Fibroblast of skin of back (primary cell): ENCODE results near the gene RFX3.
A peak's percentile ranks its signal among the peaks of the same experiment; 100 is the strongest.

Experiments used
- DNase-seq: peaks from one replicate; pipeline ENCODE4 v3.0.0-alpha.2; 2013

RFX3 gene

GRCh38 chr9:3268223-3268622, 257.6 kb downstream of the RFX3 start:
- DNase-seq: no peak

- no peak for DNase-seq
These were observed 262.1 kb downstream of the RFX3 start for GRCh38 chr9:3263698-3264097.

DNA sequence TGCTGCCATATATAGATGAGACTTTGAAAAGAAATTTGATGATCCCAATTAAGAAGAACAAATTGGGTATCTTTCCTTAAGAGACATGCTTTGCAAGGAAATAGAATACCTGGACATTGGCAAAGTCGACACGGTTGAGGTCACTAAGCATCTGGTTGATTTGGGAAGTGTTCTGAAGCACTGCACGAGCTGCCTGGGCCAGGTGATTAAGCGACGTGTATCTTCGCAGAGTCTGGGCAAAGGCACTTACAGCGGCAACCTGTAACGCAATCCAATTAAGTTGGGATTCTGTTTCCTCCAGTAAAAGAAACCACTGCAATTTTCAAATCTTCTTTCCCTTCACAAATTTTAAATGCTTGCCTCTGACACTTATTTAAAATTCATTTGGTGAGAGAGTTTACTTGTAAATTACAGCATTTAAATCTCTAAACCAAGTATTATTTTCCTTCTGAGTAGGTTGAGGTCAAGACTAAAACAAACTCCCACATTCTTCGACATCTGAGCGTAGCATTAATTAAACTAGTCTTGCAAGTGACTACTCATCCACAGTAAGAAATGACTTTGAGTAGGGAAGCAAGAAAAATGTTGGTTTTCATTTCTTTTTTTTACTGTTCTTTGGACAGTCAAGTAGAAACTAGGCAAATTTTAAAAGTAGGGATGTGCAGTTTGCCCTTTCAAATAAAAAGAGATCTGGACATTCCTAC, 262.8 kb downstream of the RFX3 start:
- no peak for DNase-seq

DNA sequence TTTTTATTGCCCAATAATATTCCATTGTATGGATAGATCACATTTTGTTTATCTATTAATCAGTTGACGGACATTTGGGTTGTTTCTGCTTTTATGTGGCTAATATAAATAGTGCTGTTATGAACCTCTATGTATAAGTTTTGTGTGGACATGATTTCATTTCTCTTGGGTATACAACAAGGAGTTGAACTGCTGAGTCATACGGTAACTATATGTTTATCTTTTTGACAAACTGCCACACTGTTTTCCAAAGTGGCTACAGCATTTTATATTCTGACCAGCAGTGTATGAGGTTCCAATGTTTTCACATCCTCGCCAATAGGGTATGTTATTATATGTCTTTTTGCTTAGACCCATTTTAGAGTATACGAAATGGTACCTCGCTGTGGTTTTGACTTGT, 264.3 kb downstream of the RFX3 start:
- peak; percentile 39 for DNase-seq

- no peak for DNase-seq
These were observed 269.1 kb downstream of the RFX3 start for GRCh38 chr9:3256571-3257330.

- no peak for DNase-seq
These were observed 274.5 kb downstream of the RFX3 start for GRCh38 chr9:3251309-3251708.

DNA sequence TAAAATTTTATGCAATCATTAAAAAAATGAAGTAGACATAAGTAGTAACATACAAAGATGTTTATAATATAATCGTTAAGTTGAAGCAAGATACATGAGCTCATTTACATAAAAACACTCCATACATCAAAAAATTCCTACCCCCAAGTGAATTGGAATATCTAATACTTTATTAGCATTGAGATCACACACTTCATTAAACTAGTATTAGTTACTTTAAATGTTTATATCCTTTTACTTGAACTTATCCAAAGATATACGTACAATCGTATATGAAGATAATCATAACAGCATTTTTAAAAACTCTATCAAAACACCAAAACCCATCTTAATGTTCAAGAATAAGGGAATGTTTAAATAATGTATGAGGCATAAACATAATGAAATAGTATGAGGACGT, 275.1 kb downstream of the RFX3 start:
- no peak for DNase-seq

DNA sequence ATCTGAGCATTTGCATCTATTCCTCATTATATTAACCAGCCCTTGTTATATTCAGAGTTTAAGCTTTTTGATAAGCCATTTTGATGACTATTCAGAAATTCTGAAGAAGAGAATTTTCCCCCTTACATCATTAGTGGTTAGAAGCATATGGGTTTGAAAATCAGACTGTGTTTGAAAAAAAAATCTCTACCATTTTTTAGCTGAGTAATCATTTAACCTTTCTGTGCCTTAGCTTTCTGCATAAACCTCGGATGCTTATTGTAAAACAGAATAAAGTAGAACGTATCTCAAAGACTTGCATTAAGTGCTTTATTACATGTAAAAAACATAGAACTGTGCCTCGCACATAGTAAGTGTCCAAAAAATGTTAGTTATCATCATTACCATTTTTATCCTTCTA, 278.6 kb downstream of the RFX3 start:
- DNase-seq: no peak

- DNase-seq: no peak
These were observed 279.6 kb downstream of the RFX3 start for GRCh38 chr9:3246241-3246640.

DNA sequence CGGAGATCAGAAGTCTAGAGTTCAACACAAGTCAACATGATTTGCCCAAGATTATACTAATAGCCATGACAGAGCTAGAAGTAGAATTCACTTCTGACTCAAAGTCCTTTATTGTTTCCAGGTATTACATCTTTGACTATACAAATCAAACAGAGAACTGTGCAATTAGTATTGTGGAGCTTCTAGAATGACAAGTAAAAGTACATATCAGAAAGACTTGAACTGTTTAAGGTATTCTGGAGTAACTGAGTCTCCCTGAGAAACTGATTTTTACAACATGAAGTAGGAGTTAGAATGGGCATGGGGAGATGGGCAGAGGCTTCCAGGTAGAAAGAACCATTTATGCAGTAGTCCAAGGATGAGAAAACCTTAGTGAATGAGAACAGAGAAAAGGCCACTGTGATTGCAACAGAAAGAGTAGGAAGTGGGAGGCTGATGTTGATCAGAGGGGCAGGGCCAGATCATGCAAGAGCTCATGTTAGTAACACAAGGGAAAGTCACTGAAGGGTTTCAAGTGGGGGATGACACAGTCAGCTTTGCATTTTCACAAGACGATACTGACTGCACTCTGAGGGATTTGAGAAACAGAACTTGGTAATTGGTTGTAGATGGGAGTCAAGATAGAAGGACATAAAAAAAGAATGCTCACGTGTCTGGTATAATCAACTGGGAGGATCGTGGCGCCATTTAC, 280.7 kb downstream of the RFX3 start:
- no peak for DNase-seq

DNA sequence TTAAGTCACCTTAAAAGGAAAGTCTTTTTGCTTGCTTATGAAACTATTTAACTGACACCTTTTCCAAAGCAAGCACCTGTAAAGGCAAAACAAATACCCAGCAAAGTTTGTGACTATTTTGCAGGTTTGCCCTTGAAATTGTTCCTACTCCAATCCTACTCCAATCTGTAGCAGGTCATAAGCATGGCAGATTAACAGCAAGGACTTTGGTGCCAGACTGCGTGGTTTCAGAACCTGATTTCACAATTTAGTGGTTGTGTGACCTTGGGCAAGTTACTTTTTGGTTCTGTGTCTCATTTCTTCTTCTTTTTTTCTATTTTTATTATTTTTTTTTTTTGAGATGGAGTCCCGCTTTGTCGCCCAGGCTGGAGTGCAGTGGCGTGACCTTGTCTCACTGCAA, 282.1 kb downstream of the RFX3 start:
- no peak for DNase-seq

- peak; percentile 30 for DNase-seq
These were observed 284.5 kb downstream of the RFX3 start for GRCh38 chr9:3241290-3241689.

GRCh38 chr9:3240656-3241268, 285.0 kb downstream of the RFX3 start:
- DNase-seq: peak; percentile 61

DNA sequence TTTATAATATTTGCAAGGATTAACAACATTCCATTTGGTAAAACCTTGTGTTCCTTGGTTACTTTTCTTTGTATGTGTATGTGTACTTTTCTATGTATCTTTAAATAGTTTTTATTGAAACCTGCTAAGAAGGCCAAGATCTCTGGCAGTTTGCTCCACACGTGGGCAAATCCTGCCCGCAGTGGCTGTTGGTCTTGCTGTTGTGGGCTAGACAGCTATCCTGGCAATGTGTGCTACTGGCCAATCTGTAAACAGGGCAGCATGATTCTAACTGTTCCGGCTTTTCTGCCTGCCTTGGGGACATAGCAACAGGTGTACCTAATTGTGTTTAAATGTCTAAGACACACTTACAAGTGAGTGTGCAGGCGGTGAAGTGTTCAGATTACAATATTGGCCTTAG, 286.6 kb downstream of the RFX3 start:
- DNase-seq: no peak

DNA sequence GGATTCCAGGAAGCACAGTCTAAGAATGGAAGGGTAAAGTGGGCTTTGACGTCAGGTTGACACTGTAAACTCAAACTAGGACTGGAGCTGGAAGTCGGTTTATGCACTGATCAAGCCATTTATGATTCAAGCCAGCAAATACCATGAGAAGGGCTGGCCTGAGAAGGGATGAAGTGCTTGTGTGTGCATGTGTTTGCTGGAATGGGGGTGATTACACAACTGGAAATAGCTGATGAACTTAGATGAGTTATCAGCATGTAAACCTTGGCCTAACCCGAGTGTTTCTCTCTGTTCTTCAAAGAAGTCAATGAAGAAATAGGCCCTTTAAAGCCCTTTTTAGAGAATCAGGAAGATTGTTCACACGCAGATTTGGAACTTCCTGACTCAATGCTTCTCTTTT, 287.6 kb downstream of the RFX3 start:
- no peak for DNase-seq

DNA sequence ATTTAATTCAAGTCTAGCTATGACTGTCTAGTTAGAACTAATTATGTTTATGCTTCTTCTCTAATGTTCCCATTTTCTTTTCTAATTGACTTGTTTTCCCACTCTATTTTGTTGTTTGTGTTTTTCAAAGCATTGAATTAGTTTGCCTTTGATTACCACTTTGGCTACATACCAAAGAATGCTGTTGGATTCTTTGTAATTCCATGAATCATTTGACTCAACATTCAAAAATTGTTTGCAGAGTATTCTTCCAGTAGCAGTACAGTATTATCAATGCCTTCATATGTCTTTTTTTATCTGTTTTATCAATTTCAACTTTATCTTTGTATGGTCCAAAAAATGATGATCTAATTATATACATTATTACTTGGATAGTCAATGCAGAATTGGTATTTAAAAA, 288.7 kb downstream of the RFX3 start:
- peak; percentile 12 for DNase-seq

- DNase-seq: no peak
These were observed 290.3 kb downstream of the RFX3 start for GRCh38 chr9:3235497-3235896.

- DNase-seq: peak; percentile 18
These were observed 300.9 kb downstream of the RFX3 start for GRCh38 chr9:3224931-3225330.

DNA sequence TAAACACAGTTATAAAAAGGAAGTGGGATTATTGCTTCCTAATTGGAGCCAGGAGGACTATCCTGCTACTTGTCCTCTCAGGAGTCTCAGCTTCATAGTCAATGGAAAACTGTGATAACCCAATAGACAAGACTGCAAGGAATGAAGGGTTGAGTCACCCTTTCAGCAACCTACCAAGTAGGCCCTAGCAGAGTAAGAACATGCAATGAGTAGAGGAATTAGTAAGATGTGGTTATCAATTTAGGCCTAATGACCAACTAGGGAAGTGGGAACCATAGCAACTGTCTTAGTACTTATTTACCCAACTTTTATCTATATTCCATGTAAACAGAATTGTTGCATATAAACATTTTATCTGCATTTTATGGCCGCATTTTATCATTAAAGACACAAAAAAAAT, 310.1 kb downstream of the RFX3 start:
- DNase-seq: no peak

DNA sequence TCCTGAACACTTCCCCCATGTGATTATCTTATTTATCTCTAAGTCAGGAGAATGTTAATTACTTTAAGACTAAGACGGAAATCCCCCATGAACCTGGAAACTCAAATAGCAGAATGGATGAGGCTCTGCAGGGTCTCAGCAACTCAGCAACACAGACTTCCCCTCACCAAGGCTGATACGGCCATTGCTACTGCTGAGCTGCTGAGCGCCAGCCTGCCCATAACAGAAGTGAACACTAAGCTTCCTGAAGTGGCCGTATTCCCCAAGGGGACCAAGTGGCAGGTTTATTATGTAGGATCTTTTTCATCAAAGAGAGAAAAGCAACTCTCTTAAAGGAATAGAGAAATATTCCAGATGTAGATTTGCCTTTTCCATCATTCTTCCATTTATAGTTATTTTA, 311.1 kb downstream of the RFX3 start:
- no peak for DNase-seq

GRCh38 chr9:3205421-3206095, 320.2 kb downstream of the RFX3 start:
- DNase-seq: peak; percentile 14

GRCh38 chr9:3200331-3200774, 325.4 kb downstream of the RFX3 start:
- peak; percentile 63 for DNase-seq

DNA sequence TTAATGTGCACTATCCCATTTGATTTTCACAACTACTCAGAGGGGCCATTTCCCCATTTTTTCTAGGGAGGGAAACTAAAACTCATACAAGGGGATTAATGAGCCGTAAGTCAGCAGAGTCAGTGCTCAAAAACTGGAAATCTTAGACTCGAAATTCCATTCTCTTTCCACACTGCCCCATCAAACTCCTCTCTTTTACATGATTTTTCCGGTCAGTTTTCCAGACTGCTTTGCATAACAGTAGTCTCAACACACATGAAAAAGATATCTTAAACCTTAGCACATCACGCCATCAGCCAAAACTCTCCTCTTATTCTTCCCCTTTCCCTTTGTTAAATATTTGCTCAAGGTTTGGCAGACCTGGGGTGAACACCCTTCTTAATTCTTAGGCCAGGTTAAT, 332.0 kb downstream of the RFX3 start:
- DNase-seq: no peak
